Stimulated activated CD4-positive, alpha-beta T cell treated with anti-CD3 and anti-CD28 coated beads, Interleukin-1b, Interleukin-23, amount 100 ng/mL, for 48 hours (primary cell): ENCODE measurements around the gene UBLCP1.
"Not testable (repeated sequence)": the region's sequence is repeated elsewhere in the genome, so short reads cannot be mapped to it uniquely, and the experiment has no call there.

Experiments used
- DNase-seq: peaks from one replicate; pipeline ENCODE4 v3.0.0-alpha.2; 2020

The UBLCP1 gene, protein sequence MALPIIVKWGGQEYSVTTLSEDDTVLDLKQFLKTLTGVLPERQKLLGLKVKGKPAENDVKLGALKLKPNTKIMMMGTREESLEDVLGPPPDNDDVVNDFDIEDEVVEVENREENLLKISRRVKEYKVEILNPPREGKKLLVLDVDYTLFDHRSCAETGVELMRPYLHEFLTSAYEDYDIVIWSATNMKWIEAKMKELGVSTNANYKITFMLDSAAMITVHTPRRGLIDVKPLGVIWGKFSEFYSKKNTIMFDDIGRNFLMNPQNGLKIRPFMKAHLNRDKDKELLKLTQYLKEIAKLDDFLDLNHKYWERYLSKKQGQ

DNA sequence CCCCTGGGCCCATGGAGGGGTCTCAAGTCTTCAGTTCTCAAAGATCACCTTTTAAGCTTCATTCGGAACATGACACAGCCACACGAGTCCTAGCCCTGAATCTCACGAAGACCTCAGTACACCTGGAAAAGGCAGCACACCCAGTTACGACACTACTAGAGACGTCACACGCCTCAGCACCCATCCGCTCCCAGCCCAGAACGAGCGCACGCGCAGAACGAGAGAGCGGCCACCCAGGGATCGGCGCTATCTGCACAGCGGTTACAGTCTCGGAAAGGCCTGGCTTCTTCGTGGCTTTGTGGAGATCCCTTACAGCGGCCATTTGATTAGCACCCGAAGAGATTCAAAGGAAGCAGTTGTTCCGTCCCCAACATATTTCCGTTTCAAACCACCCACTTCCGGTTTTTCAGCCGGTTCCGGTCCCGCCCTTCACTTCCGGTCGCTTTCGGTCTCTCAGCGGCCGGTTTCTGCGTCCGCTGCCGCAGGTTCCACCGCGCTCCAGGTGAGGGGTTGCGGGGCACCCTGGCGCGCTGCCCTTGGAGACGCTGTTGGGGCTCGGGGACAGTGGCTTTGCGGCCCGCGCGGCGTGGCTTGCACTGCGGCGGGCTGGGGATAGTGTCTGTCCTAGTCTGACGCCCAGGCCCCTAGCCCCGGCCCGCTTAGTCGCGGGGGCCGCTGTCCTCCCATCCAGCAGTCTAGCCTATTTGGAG lies at the start of gene UBLCP1:
Gene UBLCP1, plus strand, starts transcription at position 432 of the 710 bp plus-strand sequence. CDS start 5,626 bp downstream, outside the sequence.
- DNase-seq: peak; percentile 79

DNA sequence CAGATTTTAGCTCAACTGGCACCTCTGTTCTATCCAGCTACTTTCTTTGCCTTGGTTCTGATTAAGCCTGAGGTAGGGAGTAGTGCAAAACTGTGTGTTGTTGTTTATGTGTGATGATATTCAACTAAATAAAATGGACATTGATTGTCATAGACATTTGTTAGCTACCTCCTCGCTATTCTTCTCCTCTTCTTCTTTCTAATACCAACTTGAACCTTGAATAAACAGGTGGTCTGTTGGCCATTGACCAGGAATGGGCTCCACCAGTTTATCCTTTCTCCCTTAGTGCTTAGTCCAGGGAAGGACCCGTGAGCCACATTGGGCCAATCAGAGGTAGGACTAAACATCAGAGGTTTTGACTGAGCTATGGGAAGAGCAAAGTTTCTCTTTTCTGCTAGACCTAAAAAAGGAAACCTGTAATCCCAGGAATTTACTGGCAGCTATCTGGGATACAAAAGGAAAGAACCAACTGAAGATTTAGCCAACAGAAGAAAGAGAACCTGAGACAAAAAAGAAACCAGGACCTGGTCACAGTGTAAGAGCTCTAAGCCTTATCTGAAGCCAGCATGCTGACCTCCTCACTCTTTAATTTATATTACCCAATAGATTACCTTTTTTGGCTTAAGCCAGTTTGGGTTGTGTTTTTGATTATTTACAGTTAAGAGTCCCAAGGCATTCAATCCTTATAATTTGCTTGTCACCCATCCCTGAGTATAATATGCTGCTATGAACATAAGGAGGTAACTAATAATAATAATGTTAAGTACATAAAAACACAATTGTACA lies 48.4 kb upstream of the UBLCP1 start:
- DNase-seq: no peak

DNA sequence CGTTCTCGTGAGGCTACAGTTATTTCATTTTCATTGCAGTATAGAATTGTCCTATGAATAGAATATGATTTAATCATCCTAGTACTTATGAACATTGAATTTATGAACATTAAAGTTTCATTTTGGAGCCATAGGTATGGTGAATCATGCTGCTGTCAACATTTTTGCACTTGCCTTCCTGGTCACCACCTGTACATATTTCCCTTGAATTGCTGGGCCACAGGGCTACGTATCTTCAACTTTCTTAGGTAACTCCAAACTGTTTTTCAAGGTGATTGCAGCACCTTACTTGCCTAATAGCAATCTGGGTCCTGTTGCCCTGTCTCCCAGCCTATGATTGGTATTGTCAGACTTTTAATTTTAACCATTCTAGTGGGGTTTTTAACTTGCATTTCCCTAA lies 47.2 kb upstream of the UBLCP1 start:
- DNase-seq: no peak

DNA sequence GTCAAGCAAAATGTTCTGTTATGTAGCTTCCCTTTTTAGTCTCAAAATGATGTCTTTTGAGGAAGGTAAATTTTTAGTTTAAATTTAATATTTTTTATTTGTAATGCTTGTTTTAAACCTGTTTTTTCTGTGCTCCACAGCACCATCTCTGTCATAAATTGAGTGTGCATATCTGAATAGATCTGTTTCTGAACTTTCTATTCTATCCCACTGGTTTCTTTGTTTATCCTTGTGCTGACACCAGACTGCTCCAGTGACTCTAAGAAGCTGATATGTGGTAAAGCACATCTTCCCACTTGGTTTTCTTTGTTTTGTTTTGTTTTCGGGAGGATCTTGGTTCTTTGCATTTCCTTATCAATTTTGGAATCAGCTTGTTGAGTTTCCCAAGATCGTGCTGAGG lies 46.6 kb upstream of the UBLCP1 start:
- no peak for DNase-seq

DNA sequence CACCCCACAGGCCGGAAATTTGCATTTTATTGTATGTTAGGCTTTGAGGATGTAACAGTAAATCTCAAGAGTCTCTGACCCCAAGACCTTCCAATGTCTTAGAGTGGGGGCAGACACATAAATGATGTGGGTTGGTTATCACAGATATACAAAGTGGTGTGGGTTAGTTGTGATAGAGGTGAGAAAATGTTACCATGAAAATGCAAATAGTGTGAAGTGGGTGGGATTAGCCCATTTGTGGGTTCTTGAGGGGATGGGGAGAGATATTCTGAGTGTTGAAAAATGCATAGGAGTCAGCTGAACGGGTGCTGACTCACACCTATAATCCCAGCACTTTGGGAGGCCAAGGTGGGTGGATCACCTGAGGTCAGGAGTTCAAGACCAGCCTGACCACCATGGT lies 45.9 kb upstream of the UBLCP1 start:
- no peak for DNase-seq

DNA sequence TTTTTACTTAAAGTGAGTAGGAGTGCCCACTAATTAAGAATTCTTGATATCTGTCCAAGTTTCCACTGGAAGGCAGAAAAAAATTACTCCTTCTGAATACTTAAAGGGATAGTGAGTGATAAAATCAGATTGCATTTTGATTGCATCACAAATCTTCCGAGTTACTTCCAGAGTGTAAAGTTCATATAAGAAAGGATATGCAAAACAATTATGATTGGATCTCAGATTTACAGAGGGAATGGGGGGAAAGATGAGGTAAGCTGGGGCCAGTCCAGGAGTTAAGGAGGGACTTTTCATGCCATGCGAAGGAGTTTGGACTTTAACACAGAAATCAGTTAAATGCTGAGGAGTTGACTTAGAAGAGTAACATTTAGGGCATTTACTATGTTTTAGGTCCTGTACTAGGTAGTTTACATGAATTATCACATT lies 44.5 kb upstream of the UBLCP1 start:
- no peak for DNase-seq

DNA sequence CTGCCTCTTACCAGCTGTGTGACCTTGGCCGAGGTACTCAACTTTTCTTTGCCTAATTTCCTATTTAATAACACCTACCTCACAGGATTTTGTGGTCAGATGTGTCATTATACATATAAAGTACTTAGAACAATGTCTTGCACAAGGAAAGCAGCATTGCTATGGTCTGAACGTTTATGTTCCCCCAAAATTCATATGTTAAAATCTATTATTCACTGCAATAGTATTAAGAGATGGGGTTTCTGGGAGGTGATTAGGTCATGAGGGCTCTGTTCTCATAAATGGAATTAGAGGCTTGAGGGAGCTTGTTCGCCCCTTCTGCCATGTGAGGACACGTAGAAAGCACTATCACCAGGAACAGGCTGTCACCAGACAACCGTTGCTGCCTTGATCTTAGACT lies 42.9 kb upstream of the UBLCP1 start:
- no peak for DNase-seq

DNA sequence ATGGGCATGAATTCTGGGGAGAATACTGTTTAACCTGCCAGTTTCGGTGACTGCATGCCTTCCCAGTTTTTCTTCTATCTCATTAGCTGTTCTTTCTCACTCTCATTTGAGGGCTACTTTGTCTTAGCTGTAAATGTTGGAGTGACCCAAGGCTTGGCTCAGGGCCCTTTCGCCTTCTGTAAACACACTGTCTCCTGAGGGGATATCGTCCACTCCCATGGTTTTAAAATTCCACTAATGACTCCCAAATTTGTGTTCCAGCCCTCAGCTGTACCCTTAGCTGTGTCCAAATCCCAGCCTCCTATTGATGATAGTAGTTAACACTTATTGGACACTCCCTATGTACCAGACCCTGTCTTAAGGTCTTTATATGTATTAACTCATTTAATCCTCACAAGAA lies 39.6 kb upstream of the UBLCP1 start:
- no peak for DNase-seq

DNA sequence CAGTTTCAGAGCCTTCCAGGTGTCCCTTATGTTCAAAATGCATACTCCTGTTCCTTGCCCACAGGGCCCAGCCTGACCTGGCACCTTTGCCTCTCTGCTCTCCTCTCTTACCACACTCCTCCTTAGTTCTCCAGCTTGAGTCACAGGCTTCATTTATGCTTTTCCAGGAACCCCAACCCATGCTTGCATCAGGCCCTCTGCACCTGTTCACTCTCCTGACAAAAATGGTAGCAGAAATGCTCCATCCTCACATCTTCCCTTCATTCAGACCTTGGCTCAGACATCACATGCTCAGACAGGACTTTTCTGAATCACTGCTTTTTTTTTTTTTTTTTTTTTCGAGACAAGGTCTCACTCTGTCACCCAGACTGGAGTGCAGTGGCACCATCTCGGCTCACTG lies 38.6 kb upstream of the UBLCP1 start:
- DNase-seq: no peak

DNA sequence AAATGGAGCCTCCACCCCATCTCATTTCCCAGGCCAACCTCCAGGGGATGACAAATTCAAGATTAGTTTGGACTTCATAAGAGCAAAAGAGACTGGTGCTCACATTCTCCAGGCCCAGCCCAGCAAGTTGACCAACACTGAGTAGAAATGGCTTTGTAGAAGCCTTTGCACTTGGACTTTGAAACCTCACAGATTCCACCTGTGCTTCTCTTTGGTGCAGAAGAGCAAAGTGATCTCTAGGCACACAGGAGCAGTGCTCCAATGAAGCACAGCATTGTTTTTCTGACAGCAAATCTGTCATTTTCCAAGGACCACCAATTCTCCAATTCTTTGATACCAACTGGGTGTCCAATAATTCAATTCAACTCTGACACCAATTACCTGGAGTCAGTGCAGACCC lies 36.6 kb upstream of the UBLCP1 start:
- DNase-seq: no peak

DNA sequence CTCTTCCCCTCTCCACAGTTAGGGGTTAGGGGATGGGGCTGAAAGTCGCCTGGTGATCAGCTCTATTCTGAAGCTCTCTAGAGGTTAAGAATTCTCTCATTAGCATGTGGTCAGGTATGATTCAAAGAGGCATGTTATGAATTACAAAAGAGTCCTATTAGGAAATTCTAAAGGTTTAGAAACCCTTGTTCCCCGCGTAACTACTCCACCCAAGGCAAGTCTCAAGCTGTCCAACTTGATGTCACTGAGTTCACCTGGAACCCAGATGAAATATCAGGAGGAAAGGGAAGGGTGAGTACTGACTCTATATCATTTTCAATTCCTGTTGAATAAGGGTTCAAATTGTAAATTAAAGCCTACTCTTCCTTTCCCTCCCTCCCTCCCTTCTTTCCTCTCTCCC lies 35.6 kb upstream of the UBLCP1 start:
- no peak for DNase-seq

DNA sequence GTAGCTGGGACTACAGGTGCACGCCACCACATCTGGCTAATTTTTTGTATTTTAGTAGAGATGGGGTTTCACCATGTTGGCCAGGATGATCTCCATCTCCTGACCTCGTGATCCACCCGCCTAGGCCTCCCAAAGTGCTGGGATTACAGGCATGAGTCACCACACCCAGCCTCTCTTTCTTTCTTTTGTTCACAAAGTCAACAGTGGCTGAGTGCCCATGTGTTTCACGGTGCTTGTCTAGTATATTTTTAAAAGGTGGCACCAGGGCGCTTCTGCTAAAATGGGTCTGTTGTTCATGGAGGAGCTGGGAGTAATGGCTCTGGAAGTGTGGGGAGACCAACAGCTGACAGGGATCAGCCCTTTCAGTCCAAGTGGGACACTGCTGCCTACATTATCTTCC lies 35.0 kb upstream of the UBLCP1 start:
- DNase-seq: not testable (repeated sequence)

DNA sequence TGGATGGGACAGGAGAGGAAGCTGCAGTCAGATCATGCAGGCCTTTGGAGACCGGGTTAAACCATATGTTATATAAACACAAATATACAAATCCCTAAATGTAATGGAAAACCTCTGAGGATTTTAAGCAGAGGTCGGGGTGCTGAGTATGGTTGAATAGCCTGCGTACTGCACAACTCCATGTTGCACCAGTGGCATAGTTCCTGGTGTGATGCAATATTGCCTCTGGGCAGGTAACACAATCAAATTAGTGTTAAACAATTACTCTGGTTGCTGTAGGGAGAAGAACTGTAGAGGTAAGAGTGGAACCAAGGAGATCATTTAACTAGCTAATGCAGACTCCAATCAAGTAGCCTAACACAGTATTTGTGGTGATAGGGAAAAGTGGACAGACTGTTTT lies 32.4 kb upstream of the UBLCP1 start:
- no peak for DNase-seq

DNA sequence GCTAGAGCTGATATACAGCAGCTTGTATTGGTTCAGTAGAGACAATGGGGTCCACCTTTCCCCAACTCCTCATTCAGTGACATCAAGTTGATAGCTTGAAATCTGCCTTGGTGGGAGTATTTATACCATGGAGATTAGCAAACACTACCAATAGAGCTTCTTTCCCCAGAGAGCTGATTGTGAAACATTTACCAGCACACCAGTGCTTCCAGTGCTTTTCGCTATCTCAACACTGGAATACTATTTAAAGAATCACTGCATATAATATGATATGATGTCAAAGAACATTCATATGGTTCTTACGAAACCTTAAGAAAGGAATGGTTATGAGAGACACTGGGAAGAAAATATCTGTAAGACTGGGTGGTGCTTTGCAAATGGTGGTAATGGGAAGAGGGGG lies 31.9 kb upstream of the UBLCP1 start:
- no peak for DNase-seq

DNA sequence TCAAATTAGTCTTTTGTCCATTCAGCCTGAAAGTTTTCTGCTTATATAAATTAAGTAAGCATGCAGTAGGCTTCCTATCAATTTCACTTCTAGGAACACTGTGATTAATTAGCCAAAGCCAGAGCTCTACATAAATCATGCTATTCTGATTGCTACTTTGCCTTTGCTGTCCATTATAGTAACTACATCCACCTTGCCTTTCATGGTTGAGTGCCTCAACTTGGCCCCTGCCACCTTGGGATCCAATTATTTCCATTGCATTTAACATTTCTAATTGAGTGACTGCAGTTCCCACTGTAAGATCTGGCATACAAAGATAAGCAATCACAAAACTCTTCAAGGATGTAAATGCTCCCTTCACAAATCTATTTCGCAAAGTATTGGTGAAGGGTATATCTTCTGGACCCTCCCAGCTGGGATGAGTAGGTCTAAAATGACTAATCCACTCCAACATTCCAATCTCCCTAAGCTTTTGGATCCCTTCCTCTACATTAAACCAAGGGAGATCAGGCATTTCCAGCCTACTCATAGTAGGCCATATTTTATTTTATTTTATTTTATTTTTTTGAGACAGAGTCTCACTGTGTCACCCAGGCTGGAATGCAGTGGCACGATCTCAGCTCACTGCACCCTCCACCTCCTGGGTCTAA lies 27.1 kb upstream of the UBLCP1 start:
- not testable (repeated sequence) for DNase-seq

DNA sequence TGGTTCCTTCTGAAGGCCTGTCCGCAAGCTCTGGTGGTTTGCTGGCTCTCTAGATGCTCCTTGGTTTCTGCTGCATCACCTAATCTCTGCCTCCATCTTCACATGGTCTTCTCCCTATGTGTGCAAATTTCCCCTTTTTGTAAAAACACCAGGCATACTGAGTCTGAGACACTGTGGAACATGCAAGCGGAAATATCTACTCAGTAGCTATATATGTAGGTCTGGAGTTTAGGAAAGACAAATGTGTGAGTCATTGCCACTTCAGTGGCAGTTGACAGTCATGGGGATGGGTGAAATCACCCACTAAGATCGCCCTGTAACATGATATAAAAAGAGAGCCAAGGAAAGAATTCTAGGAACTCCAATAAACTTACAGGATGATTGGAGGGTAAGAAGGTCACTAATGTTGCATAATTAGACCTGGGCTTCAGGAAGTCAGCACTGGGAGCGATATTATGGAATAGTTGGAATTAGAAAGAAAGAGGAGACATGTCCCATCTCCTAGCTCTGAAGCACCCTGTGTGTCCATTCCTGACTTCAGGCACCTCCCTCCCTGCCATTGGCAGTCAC lies 22.7 kb upstream of the UBLCP1 start:
- DNase-seq: peak; percentile 14

DNA sequence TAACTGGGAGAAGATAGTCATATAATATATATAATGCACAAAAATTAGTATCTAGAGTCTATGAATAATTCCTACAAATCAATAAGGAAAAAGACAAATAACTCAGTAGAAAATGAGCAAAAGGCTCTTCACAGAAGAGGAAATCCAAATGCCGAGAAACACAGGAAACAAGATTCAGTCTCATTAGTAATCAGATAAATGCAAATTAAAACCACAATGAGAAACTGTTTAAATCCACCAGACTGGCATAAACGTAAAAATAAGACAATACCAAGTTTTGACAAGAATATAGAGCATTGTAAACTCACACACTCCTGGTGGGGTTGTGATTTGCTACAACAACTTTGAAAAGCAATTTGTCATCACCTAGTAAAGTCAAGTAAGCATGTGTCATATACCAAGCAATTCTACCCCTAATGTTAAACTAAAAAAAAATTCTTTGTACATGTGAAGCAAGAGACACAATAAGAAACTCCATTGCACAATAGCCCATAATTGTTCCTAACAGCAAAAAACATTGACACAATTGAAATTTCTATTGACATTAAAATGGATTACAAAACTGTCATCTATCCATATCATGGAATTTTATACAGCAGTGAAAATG lies 21.0 kb upstream of the UBLCP1 start:
- DNase-seq: no peak

DNA sequence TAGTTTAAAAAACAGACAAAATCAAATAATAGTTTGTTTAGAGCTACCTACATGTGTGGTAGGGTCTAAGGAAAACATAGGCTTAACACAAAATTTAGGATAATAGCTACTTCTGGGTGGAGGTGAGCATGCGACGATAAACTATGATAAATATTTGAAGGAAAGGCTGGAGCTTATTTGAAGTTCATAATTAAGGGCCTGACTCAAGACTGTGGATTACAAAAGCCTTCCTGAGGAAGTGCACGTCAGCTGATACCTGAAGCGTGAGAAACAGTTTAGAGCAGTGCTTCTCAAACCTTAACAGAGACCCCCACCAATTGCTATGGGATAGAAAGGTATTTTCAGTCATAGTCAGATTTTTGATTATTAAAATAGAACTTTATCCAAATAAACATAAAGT lies 20.4 kb upstream of the UBLCP1 start:
- no peak for DNase-seq

DNA sequence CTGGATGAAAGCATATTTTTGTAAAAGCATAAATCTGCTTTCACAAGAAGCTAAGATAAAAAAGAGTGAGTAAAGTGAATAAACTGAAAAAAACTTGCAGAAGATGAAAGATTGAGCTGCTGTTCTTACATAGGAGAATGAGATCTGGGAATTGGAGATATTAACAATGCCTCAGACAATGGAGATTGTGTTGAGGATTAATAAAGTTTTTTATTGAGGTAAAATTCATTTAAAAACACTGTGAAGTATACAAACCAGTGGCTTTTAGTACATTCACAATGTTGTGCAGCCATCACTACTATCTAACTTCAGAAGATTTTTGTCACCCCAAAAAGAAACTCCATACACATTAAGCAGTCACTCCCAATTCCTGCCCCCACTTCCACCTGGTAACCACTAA lies 19.7 kb upstream of the UBLCP1 start:
- no peak for DNase-seq

DNA sequence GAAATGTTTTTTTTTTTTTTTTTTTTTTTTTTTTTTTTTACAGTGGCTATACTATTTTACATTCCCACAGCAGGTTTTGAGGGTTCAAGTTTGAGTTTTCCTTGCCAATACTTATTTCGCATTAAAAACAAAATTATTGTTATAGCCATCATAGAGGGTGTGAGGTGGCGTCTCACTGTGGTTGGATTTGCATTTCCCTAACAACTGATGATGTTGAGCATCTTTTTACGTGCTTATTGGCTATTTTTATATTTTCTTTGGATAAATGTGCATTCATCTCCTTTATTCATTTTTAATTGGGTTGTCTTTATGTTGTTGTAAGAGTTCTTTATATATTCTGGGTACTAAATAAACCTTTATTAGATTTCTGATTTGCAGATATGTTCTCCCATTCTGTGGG lies 18.9 kb upstream of the UBLCP1 start:
- no peak for DNase-seq

DNA sequence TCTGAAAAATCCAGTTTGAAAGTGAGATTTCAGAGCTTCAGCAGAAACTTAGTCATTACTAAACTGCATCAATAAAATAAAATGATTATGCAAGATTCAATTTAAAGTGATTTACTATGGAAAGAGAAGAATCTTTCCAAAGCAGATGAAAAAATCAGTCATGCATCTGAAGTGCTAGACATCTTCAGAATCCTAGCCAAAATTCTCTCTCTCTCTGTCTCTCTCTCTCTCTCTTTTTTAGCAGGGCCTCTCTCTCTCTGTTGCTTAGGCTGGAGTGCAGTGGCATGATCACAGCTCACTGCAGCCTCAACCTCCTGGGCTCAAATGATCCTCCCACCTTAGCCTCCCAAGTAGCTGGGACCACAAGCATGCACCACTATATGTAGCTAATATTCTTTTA lies 18.2 kb upstream of the UBLCP1 start:
- DNase-seq: no peak

DNA sequence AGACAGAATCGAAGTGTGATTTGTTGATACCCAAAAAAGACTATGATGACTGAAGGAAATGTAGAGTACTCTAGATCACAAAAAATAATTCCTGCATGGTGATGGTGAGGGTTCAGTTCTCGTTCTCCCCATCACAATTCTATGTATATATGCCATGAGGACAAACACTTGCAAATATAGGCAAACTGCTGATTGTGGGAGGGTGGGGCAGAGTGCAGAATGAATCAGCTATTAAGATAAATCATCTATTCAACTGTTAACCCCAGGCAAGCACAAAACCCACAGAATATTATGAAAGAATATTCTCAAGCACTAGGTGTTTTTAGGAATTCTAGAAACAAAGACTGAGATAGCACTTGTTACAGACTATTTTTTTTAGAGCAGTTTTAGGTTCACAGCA lies 13.9 kb upstream of the UBLCP1 start:
- no peak for DNase-seq

DNA sequence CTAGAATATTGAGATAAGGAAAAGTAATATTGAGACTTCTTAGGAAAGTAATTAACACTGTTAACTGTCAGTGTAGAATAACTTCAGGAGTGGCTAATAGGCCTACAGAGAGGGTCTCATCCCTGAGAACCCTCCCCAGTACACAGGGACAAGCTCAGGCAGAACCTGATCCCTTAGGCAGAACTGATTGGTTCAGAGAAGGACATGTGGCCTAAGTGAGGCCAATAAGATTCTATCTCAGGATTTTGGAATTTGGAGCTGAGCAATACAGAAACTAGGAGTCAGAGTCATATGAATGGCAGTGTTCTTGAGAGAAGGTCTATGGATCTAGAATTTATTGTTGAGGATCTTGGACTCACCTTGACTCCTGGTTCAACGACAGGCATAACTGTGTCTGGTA lies 10.9 kb upstream of the UBLCP1 start:
- no peak for DNase-seq
